ENCODE data around the gene MROH8.

DNA sequence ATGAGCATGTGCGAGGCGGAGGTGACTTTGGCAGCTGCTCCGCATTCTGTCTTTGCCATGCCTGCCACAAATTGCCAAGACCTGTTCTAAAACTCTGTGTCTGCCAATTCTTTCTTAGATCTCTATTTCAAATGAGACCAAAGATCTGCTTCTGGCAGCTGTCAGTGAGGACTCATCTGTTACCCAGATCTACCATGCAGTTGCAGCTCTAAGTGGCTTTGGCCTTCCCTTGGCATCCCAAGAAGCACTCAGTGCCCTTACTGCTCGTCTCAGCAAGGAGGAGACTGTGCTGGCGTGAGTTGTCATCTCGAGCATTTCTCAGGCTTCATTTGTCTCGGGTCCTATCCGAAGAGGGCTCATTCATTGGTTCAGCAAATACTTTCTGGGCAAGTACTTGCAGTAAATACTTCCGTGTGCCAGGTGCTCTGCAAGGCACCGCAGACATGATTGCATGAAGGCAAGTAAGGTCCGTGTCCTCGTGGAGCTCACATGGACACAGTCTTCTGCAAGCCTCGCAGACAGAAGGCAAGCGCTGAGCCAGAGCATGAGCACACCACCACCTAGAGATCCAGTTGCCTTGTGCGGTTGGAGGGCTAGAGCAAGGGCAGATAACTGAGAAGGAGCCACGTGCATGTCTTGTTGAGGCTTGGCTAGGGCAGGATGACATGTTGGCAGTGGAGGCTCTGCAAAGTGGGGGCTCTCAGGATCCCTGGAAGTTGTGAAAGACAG lies 19.7 kb upstream of the MROH8 start:
- TF ChIP-seq POLR2AphosphoS5 (IDR thresholded peaks at IDR 0.05; ENCODE audit: low read depth, low read length) (no peak), CTCF (IDR thresholded peaks at IDR 0.05) (no peak), REST (IDR thresholded peaks at IDR 0.05; ENCODE audit: insufficient read depth in 1 of 2, low read depth in 2 of 2, low read length in 1 of 2) (no peak), SIN3A (IDR thresholded peaks at IDR 0.05; ENCODE audit: borderline replicate concordance, insufficient read depth, low read depth, low read length) (no peak), TCF7L2 (IDR thresholded peaks at IDR 0.05; ENCODE audit: low read depth, low read length) (no peak)

Data from Panc1 (cell line).